Thyroid gland (tissue), 4 donors: ENCODE data around the gene CYP46A1. TPM values are rescaled to one million over a fixed set of nuclear protein-coding genes. Genes with fewer than 3 reads are reported as not detected.

Source experiments
- DNase-seq, 2 donors: peaks; one replicate each; pipeline ENCODE4 v3.0.0-alpha.2; 2019
- H3K27ac ChIP-seq, 3 donors: fragments of 200-600 bp; sonication (generic); 1 replicate in 2 of 3; 2 replicates in 1 of 3; pipeline ENCODE4 v1.5.1; 2016 to 2019; ENCODE audit warnings: mild to moderate bottlenecking in 1 of 3, moderate library complexity in 1 of 3
- H3K27me3 ChIP-seq: fragments of 200-600 bp; sonication (generic); one replicate; pipeline ENCODE4 v1.5.1; 2019
- H3K36me3 ChIP-seq, 2 donors: fragments of 200-600 bp; sonication (generic); one replicate each; pipeline ENCODE4 v1.5.1; 2016 to 2019
- H3K4me1 ChIP-seq, 2 donors: fragments of 200-600 bp; sonication (generic); one replicate each; pipeline ENCODE4 v1.5.1; 2017 to 2019
- H3K4me3 ChIP-seq, 3 donors: fragments of 200-600 bp; sonication (generic); replicated peaks in 1 of 3; 1 replicate in 2 of 3; 2 replicates in 1 of 3; pipeline ENCODE4 v1.5.1; 2016; ENCODE audit warnings: mild to moderate bottlenecking in 1 of 3
- H3K9me3 ChIP-seq: fragments of 200-600 bp; sonication (generic); one replicate; pipeline ENCODE4 v1.5.1; 2017
- CTCF ChIP-seq, 6 experiments: fragments of 200-600 bp in 3 of 6; fragments of 450-650 bp in 3 of 6; sonication (generic) in 3 of 6; IDR thresholded peaks; one replicate each; pipeline ENCODE4 v1.5.1; 2016 to 2019; ENCODE audit warnings: antibody characterized with exemption in 6 of 6, mild to moderate bottlenecking in 2 of 6, inconsistent platforms in 1 of 6, moderate library complexity in 1 of 6
- POLR2A ChIP-seq, 2 donors: fragments of 450-650 bp; IDR thresholded peaks; one replicate each; pipeline ENCODE4 v1.6.1; 2017; ENCODE audit warnings: antibody characterized with exemption in 2 of 2, mild to moderate bottlenecking in 2 of 2, moderate library complexity in 1 of 2
- WGBS, 2 donors: methylation state at CpG; one replicate each; pipeline ENCODE4 v1.1.5; 2017; 5-methylcytosine and 5-hydroxymethylcytosine counted together
- intact Hi-C: fragments of 100-400 bp; cut with DNase I; formaldehyde crosslinking; loops from one replicate; pipeline ENCODE4 v1.15.1; 2023
- total RNA-seq, 4 donors: library from RNA; depleted of rRNA; stranded (reverse); fragments of >200 nt; gene quantifications; one replicate each; pipeline ENCODE4 v1.2.3, GENCODE V29; 2016

The CYP46A1 gene
- total RNA-seq, 4 donors from 2014 or later, result 0.54 to 5.2 (median 1.5) TPM

GRCh38 chr14:99715266-99716000, 31.3 kb downstream of the CYP46A1 start:
- H3K36me3 ChIP-seq, result no peaks in the 10 kb centered on the region
- no peak overlapping the region for H3K4me3 ChIP-seq
- H3K27me3 ChIP-seq, result no peaks in the 10 kb centered on the region
- H3K27ac ChIP-seq, result no peak overlapping the region
- no peaks in the 10 kb centered on the region for H3K9me3 ChIP-seq
- intact Hi-C loops, result no loop called here
- 75 to 83% methylated on average over 24 of the region's 24 CpGs for WGBS, 2 donors
- no peak for DNase-seq
- TF ChIP-seq CTCF (IDR thresholded peaks at IDR 0.05) (no peak), POLR2A (IDR thresholded peaks at IDR 0.05) (no peak)
- no peaks in the 10 kb centered on the region for H3K4me1 ChIP-seq

GRCh38 chr14:99716091-99716849, 32.2 kb downstream of the CYP46A1 start:
- no peak for DNase-seq
- 83 to 88% methylated on average over 9 to 10 of the region's 10 CpGs for WGBS, 2 donors
- H3K4me3 ChIP-seq, result no peak overlapping the region
- no peak for TF ChIP-seq CTCF (IDR thresholded peaks at IDR 0.05)
- no peak for TF ChIP-seq POLR2A (IDR thresholded peaks at IDR 0.05)
- H3K36me3 ChIP-seq, result no peaks in the 10 kb centered on the region
- H3K27ac ChIP-seq, result no peak overlapping the region
- no peaks in the 10 kb centered on the region for H3K4me1 ChIP-seq
- intact Hi-C loops, result no loop called here
- no peaks in the 10 kb centered on the region for H3K27me3 ChIP-seq
- no peaks in the 10 kb centered on the region for H3K9me3 ChIP-seq

GRCh38 chr14:99716850-99717681, 33.0 kb downstream of the CYP46A1 start:
- Histone ChIP-seq H3K9me3 (no peaks in the 10 kb centered on the region), H3K4me3 (no peak overlapping the region), H3K36me3 (no peaks in the 10 kb centered on the region), H3K27me3 (no peaks in the 10 kb centered on the region), H3K4me1 (no peaks in the 10 kb centered on the region), H3K27ac (no peak overlapping the region)
- DNase-seq, result no peak
- no peak for TF ChIP-seq POLR2A (IDR thresholded peaks at IDR 0.05)
- TF ChIP-seq CTCF (IDR thresholded peaks at IDR 0.05), result no peak
- intact Hi-C loops, result no loop called here
- 95 to 96% methylated on average over 11 to 14 of the region's 14 CpGs for WGBS, 2 donors

GRCh38 chr14:99717682-99718013, 33.5 kb downstream of the CYP46A1 start:
- H3K27ac ChIP-seq, result no peak overlapping the region
- H3K36me3 ChIP-seq, result no peaks in the 10 kb centered on the region
- no peaks in the 10 kb centered on the region for H3K27me3 ChIP-seq
- no peaks in the 10 kb centered on the region for H3K9me3 ChIP-seq
- no peak for TF ChIP-seq POLR2A (IDR thresholded peaks at IDR 0.05)
- TF ChIP-seq CTCF (IDR thresholded peaks at IDR 0.05), result no peak
- no peaks in the 10 kb centered on the region for H3K4me1 ChIP-seq
- no peak overlapping the region for H3K4me3 ChIP-seq
- DNase-seq, result no peak
- intact Hi-C loops, result no loop called here
- WGBS, 2 donors, result 87 to 96% methylated on average over 5 of the region's 5 CpGs
